HG03457 (cell line): ENCODE results near the gene IFI27.
"Not testable (repeated sequence)": the region's sequence is repeated elsewhere in the genome, so short reads cannot be mapped to it uniquely, and the experiment has no call there.

Source experiments
- ATAC-seq: cut with Tn5 transposase; IDR thresholded peaks from one replicate; pipeline ENCODE4 v1.9.1; 2021; ENCODE audit warnings: moderate number of reproducible peaks; ENCODE audit not compliant: unreplicated experiment

Gene IFI27

DNA sequence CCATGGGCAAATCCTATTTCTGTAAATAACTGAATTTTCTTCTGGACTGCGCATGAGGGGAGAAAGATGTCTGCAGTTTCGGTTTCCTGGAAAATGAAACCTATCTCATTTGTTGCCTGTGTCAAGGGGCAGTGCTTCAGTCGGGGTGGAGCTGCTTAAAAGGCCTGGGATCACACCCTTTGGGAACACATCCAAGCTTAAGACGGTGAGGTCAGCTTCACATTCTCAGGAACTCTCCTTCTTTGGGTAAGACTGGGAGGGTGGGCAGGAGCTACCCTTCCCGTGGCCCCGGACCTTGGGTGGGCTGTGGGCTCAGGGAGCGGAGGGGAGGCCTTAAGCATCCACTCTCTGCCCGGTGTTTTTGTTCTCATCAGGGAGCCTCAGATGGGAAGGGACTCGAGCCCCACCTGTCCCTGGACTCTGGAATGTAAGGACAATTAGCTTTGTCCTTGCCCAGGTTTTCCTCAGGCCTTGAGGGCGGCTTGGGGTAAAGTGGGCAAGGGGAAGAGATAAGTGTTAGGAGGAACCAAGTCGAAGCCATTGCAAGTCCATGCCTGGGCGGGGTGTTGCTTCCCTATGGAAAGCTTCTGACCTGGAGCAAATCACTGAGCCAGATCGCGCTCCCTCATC is at the start of gene IFI27:
Gene IFI27 (plus strand): TSS at position 185 of the 630 bp plus-strand sequence.
- ATAC-seq, result no peak

DNA sequence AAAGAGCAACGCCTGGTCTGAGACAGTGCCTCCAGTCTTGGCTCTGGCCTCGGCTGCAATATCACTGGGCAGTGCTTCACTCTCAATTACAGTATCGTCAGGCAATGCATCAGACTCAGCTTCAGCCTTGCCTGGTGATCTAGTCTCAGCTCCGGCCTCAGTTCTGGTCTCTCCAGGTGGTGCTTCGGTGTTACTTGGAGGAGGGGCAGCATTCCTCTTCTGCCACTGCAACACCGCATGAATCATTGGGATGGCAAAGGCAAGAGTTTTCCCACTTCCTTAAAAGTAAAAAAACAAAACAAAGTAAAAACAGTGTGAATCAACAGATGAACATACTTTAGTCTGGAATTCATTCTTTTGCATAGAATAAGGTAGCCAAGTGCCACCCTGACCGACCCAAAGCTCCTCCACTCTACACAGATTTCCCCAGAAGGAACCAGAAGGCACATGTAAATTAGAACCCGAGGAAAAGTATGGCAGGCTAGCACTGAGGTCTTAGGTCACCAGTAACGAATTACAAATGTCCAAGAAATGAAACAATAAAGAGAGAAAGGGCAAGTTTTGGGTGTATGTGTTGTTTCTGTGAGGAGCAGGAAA is 48.1 kb upstream of the IFI27 start:
- no peak for ATAC-seq

DNA sequence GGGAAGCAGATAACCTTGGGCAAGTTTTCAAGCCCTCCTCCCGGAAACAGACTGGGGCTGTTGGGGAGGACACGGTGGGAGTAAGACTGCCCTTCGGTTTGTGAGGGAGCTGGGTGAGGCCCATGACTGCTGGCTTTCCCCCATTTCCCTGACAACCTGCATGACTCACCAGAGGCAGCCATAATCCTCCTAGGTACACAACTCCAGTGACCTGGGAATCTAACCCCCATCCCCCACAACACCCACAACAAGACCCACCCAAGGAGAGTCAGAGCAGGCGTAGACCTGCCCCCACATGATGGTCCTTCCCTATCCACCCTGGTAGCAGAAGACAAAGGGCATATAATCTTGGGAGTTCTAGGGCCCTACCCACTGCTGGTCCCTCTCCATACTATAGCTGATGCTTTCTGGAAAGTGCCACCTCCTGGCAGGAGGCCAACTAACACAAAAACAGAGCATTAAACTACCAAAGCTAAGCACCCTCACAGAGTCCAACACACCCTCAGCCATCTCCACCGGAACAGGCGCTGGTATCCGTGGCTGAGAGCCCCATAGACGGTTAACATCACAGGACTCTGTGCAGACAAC is 44.4 kb upstream of the IFI27 start:
- no peak for ATAC-seq

DNA sequence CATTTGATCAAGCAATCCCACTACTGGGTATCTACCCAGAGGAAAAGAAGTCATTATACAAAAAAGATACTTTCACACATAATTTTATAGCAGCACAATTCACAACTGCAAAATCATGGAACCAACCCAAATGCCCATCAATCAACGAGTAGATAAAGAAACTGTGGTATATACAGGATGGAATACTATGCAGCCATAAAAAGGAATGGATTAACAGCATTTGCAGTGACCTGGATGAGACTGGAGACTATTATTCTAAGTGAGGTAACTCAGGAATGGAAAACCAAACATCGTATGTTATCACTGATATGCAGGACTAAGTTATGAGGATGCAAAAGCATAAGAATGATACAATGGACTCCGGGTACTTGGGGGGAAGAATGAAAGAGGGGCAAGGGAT is 38.5 kb upstream of the IFI27 start:
- not testable (repeated sequence) for ATAC-seq

DNA sequence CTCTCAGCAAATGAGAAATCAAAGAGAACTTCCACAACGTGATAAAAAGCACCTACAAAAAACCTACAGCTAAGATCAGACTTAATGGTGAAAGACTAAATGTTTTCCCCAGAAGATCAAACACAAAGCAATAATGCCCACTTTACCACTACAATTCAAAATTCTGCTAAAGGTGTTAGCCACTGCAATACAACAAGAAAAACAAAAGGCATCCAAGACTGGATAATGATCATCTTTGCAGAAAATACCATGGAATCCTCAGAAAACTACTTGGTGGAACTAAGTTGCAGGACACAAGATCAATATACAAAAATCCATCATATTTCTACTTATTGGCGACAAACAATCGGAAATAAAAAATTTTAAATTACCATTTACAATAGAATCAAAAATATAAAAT is 36.0 kb upstream of the IFI27 start:
- no peak for ATAC-seq

DNA sequence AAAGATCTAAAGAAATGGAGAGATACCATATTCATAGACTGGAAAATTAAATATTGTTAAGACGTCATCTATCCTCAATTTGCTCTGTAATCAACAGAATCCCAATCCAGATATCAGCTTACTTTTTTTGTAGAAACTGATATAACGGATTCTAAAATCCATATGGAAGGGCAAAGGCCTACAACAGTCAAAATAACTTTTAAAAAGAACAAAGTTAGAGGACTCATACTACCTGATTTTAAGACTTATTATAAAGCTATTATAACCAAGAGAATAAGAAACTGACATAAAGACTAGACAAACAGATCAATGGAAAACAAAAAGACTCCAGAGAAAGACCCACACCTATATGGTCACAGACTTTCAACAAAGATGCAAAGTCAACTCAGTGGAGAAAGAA is 35.5 kb upstream of the IFI27 start:
- ATAC-seq, result no peak

DNA sequence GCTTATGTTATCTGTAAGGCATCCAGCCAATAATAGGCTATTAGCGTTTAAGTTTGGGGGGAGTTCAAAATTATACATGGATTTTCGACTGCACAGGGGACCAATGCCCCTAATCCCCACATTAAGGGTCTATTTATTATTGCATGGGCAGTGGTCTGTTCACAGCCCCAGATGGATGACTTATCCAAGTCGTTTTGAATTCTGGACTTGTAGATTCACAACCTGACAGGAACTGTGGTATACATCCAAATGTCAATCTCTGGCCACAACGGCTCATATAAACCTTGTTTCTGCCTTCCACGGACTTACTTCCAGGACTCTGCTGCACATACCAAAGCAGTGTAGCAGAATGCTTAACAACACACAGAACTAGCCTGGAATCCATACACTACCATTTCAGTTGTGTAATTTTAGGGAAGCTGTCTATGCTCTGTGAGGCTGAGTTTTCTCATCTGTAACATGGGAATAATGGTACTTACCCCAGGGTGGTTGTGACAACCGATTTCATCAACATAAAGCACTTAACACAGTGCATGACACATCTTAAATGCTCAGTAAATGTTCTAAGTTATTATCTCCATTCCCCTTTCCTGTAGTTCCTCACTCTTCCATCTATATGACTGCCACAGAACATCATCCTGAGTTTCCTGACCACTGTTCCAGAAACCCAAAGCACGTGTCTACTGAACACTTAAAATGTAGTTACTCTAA is 33.3 kb upstream of the IFI27 start:
- no peak for ATAC-seq

DNA sequence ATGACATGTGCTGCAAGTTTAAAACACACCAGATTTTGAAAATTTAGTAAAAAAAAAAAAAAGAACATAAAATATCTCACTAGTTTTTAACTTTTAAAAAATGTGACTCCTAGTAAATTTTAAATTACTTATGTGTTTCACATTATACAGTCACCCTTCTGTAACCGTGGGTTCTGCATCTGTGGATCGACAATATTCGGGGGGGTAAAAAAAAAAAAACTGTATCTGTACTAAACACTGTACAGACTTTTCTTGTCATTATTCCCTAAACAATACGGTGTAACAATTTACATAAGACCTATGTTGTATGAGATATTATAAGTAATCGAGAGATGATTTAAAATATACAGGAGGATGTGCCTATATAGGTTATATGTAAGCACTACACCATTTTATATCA is 32.7 kb upstream of the IFI27 start:
- no peak for ATAC-seq

DNA sequence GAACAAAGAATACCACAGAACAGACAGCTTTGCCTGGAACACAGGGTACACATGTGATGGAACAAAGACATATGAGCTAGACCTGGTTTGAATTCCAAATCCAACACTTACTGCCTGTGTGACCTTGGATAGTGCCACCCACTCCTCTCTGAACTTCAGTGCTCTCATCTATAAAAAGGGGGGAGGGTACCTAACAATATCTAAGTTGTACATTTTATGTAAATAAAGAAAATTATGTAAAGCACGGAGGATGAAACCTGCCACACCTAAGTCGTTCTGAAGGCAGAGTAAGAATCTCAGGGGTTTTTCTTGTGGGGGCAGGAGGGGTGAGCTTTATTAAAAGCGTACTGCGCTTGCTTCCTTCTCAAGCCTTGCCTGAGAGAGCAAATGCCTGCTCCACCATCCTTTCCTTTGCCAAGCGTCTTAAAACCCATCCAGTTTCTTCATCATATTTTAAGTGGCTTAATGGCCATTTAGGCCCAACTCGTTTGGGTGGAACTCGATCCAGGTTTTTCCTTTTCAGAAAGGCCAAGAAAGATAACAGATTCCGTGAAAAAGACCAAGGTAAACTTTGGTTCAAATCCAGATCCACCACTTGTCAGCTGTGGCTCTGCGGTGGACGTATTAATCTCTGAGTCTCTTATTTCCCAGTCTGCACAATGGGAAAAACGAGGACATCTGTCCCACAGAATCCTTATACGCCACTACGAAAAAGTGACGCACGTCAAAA is 30.5 kb upstream of the IFI27 start:
- ATAC-seq, result no peak

DNA sequence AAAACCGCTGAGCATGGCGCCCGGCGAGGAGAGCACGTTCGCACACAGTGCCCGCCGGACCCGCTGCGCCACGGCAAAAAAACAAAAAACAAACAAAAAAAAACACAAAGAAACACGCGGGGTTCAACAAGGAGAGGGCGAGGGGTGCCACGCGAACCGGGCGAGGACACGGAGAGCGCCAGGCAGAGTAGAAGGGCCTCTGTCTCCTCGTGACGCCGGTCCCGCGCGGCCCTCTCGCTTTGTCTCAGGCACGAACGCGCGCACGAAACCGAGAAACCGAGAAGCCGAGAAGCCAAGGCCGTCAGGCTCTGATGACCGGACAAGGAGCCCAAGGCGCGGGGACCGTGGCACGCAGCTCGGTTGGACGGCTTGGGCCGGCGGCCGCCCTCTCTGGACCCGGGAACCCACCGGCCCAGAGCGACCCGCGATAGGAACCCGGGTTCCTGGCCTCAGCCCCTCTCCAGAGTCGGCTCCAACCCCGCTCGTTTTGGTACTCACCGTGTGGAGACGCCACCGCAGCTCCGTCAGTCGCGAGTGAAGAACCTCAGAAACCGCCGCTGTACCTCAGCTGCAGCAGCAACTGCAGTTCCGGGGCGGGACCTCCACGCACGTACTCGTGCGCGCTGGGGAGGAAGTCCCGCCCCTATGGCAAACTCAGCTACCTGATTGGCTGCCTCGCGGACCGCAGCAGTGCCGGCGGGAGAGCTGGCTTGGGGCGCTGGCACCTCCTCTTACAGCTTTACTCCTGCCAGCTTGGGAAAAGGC is 29.7 kb upstream of the IFI27 start, which contains the start of the genes DDX24 and IFI27L1:
Gene DDX24 (minus strand): TSS at position 582 of the 765 bp plus-strand sequence. CDS start 1,460 bp downstream, outside the sequence.
Gene IFI27L1 (plus strand): TSS at position 690 of the 765 bp plus-strand sequence. CDS start 15,628 bp downstream, outside the sequence.
- ATAC-seq, result peak; percentile 94

DNA sequence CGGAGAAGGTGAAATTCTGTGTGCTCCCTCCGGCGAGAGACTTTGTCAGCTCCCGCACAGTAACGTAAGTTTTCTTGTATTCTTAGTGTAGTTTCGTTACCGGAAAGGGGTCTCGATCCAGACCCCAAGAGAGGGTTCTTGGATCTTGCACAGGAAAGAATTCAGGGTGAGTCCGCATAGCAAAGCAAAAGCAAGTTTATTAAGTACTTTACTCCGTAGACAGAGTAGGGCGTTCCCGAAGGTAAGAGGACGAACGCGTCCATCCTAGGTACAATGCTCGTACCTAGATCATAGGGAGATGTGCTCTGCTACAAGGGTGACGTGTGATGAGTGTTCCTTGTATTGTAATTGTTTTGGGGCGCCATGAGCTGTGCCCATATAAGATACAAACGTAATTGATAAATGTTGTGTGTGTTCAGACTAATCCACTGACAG is 29.1 kb upstream of the IFI27 start:
- ATAC-seq, result peak; percentile 18

DNA sequence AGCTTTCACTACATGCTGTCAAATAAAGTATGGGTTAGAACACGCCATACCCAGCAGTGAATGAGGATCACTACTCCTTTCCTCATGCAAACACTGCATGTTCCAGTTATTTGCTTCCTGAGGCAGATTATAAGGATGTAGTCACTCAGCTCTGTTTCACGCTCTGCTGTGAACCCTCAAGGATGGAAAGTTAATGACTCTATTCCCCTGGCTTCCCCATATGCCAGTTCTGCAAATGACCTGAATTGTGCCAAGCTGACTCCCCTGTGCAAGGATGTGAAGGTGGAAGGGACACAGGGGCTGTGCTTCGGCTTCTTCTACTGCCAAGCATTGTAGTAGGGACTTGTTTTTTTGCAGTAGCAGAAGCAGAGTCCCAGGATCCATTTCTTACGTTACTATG is 22.6 kb upstream of the IFI27 start:
- no peak for ATAC-seq

DNA sequence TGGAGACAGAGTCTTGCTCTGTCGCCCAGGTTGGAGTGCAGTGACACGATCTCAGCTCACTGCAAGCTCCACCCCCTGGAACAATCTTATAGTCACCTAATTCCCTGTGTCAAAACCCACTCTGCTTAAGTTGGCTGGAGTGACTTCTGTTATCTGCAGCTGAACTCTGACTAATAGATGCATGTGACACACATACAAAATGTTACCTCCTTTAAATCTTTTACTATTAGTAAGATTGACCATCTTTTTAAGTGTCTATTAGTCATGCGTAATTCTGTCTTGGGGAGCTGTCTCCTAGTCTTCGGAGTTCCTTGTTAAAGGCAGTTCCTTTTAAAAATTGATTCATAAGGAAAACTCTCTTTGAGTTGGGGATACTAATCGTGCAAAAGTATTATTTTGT is 22.0 kb upstream of the IFI27 start:
- no peak for ATAC-seq

DNA sequence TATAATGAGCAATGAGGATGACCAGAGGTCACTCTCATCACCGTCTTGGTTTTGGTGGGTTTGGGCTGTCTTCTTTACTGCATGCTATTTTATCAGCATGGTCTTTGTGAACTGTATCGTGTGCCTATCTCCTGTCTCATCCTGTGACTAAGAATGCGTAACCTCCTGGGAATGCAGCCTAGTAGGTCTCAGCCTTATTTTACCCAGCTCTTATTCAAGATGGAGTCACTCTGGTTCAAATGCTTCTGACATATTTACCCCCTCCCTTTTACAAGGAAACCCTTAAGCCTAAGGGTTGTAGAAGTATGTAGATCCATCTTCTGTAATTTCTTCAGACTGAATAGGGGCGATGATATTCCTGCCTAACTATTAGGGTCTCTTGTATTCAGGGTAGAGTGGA is 21.1 kb upstream of the IFI27 start:
- ATAC-seq, result no peak

DNA sequence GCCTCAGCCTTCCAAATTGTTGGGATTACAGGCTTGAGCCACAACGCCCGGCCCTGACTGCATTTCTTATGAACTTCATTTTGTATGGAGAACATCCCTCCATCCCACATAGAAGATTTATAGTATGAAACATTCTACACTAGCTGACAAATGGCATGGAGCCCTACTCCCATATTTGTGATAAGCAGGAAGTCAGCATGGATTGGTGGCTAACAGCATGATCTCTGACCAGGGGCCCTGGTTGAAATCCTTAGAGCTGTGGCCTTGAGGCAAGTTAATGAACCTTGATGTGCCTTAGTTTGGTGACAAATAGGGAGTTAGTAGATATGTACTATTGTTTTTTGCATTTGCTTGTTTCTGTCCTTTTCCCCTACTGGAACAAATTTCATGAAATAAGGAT is 17.1 kb upstream of the IFI27 start:
- ATAC-seq, result no peak

DNA sequence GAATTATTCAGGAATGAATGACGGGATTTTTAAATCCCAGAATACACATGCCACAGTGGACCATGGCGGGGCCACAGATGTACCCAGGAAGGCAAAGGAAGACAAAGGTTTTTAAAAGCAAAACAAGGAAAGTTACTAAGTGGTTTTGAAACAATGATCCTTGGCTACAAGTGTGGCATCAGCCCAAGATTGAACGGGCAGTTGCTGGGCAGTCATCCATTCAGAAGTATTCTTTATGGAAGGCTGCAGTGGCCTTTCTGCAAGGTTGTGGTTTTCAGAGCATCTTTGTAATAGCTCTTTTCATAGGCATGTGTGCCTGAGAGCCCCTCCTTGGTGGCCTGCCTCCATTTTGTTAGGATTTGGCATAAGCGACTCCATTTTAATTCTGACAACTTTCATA is 13.4 kb upstream of the IFI27 start:
- ATAC-seq, result no peak

DNA sequence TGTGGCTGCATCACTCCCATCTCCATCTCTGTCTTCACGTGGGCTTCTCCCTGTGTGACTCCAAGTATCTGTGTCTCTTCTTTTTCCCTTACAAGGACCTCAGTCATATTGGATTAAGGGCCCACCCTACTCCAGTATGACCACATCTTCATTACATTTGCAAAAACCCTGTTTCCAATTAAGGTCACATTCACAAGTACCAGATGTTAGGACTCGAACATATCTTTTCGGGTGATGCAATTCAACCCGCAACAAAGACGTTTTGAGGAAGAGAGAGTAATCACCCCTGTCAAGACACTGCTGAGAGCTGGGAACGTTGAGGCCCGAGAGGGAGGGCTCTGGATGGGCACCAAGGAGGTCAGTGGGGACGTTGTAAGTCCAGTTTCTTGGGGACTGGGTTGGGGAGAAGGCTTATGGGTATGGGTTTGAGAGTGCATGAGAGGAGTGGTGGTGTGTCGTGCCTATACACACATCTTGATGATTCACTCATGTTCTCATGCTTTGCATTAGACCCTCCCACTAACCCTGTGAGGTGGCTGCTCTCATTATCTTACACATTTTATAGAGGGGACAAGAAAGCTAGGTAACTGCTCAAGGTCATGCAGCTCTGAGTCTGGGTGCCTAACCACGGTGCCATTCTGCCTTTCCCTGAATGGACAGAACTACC is 12.1 kb upstream of the IFI27 start:
- ATAC-seq, result no peak

DNA sequence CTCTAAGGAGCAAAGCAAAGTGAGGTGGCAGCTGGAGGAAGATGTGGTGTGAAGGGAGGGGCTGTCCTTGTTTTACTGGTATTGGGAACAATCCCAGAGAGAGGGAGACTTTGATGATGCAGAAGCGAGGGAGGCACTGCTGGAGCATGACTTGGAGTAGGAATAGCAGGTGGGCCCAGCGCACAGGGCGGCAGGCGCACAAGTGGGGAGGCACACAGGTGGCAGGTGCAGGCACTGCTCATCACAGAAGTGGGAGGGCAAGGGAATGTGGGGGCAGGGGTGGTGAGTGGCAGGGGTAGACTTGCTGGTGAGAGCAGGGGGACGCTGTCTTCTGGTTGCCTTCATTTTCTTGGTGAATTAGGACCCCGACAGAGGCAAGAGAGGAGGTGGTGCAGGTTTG is 11.5 kb upstream of the IFI27 start:
- no peak for ATAC-seq

DNA sequence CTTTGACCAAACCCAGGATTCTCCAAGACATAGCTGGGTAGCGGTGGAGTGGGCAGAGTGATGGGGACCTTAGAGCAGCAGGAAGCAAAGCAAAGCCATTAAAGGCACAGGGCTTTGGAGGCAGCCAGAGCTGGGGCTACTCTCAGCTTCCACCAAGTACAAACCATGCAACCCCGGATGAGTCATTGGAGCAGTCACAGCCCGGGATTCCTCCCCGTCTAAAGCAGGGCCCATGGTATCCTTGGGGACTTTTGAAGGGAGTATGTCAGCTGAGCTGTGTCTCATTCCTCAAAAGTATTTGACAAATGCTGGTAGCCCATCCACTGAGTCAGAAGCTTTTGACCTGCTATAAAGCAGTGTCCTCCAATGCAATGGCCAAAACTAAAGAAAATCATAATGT is 9.7 kb upstream of the IFI27 start:
- ATAC-seq, result no peak

DNA sequence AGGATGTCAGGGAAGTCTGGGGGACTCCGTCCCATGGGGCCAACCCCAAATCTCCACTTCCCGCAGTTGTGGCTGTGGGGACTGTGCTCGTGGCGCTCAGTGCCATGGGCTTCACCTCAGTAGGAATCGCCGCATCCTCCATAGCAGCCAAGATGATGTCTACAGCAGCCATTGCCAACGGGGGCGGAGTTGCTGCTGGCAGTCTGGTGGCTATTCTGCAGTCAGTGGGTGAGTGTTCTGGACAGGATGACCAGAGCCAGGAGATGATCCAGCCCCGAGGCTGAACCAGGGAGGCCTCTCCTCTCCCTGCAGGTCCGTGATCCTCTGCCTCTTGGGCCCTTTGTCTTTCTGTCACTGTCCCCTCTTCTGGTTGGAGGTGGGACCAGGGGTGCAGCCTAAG is 8.8 kb upstream of the IFI27 start:
- ATAC-seq, result no peak
